WI38 (cell line): Measurements from ENCODE around the gene AGMO.

Source experiments
- H3K4me3 ChIP-seq: 2 replicates; pipeline ENCODE4 v1.5.1; 2011; ENCODE audit warnings: low read depth, mild to moderate bottlenecking, control low read depth, low read length
- CTCF ChIP-seq: IDR thresholded peaks from 2 replicates; pipeline ENCODE4 v1.5.1; 2012; ENCODE audit warnings: low read depth, mild to moderate bottlenecking, control low read depth, low read length

The AGMO gene

GRCh38 chr7:15332956-15333355 lies 228.9 kb downstream of the AGMO start:
- no peak overlapping the region for H3K4me3 ChIP-seq
- no peak for TF ChIP-seq CTCF

- H3K4me3 ChIP-seq: no peak overlapping the region
- no peak for TF ChIP-seq CTCF
Measured at GRCh38 chr7:15330943-15331342, 230.9 kb downstream of the AGMO start.

- no peak for TF ChIP-seq CTCF
- H3K4me3 ChIP-seq: no peak overlapping the region
Measured at GRCh38 chr7:15327001-15327400, 234.8 kb downstream of the AGMO start.

- no peak overlapping the region for H3K4me3 ChIP-seq
- no peak for TF ChIP-seq CTCF
Measured at GRCh38 chr7:15326044-15326644, 235.7 kb downstream of the AGMO start.

- H3K4me3 ChIP-seq: no peak overlapping the region
- TF ChIP-seq CTCF: no peak
Measured at GRCh38 chr7:15323550-15323949, 238.3 kb downstream of the AGMO start.

- no peak for TF ChIP-seq CTCF
- no peak overlapping the region for H3K4me3 ChIP-seq
Measured at GRCh38 chr7:15317215-15317614, 244.6 kb downstream of the AGMO start.

GRCh38 chr7:15315678-15316077 lies 246.1 kb downstream of the AGMO start:
- TF ChIP-seq CTCF: no peak
- H3K4me3 ChIP-seq: no peak overlapping the region
